Frontal cortex (tissue), 4 donors: ENCODE results near the gene CHRNA7. TPM values are rescaled to one million over a fixed set of nuclear protein-coding genes. Genes with fewer than 3 reads are reported as not detected.

Source experiments
- DNase-seq, 2 donors: peaks; one replicate each; pipeline ENCODE4 v3.0.0; 2012; ENCODE audit warnings: low spot score in 2 of 2
- FAIRE-seq: peaks from 2 replicates; lab custom pipeline; 2012; peaks lifted over from hg19 to GRCh38; lab: Jason Lieb, UNC
- total RNA-seq: library from RNA; depleted of rRNA; stranded (reverse); fragments of >200 nt; gene quantifications from one replicate; pipeline ENCODE4 v1.2.3, GENCODE V29; 2014
- donor health status: control.
- donor health status: control.
- donor health status: control.

CHRNA7 gene
- total RNA-seq, 1 donor from 2014 or later = 4.5 TPM

DNA sequence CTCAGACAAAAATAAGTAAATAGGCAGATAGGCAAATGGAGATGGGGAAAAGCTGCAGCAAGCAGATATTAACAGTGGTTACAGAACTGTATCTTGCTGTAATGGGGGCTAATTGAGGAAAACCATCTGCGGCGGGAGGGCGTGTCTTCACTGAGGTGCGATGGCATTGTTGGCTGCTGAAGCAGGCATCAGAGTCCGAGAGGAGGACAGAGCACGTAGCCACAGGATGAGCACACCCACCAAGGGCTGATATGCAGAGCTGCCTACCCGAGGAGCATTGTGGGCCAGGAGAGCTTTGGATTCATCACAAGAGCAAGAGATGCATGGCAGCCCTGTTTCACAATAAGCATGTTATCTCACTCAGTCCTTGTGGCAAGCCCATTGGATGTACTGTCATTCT lies 30.4 kb downstream of the CHRNA7 start:
- FAIRE-seq (no peak), DNase-seq (no peak)

DNA sequence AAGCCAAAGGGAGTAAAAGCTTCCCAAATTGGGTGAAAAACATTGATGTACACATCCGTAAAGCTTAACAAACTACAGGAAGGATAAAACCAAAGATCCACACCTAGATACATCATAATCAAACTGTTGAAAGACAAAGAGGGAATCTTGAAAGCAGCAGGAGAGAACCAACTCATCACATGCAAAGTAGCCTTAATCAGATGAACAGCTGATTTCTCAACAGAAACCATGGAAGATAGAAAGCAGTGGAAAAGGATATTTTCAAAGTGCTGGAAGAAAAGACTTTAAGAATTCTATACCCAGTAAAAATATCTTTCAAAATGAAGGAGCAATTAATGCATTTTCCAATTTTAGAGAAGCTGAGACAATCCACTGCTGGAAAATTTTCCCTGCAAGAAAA lies 36.8 kb downstream of the CHRNA7 start:
- FAIRE-seq (no peak), DNase-seq (no peak)

DNA sequence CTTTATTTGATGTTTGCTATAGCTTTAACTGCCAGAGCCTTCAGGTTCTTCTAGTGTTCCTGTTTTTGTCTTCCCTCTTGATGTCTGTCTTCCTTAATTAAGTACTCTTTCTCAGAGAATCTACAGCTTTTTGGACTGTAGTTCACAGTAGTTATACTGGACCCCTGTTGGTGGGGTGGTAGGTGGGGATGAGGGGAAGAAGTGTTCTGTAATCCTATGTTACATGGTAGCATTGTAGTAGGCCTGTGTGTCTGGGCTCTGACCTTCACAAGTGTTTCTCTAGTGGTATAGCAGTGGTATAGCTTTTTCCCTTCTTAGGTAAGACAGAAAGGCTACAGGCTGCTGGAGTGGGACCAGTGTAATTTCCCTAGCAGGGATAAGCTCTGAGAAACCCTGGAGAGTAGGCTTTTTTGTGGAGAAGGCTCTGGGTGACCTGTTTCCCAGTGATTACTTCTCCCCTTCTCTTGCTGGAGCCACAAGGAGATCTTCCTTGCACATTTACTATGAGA lies 59.6 kb downstream of the CHRNA7 start:
- DNase-seq (no peak), FAIRE-seq (no peak)

DNA sequence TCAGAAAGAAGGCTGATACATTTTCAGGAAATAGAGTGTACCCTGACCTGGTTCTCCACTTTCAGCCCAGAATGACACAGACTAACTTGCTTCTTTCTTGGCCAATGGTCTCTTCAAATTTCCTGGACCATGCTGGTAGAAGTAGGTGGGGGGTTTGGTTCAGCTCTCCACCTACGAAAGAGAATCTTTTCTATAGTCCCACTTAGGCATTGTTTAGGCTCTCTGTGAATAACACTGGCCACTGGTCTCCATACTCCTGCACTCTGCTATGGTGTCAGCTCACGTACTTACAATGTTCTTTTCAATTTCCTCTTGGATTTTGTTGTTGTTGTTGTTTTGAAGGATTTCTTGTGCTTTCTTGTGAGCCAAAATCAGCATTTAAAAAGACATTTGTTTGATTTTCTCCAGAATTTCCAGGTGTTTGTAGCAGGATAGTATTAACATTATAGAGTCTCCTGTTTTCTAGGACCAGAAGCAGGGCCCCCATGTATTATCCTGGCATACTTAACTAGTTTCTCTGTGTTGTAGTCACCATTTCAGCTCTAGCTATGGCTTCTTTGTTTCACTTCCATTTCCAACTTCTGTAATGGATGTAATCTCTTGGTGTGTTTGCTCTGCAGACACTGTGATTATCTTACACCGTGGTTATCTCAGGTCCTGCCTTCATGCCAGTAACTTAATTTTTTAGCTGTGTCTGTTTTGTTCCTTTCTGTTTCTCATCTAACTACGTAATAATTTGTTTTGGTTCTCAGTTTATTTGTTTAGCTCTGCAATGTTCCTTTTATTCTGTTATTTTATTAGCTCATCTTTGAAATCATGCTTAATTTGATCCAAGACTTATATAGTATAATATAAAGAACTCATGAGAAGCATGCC lies 61.4 kb downstream of the CHRNA7 start:
- FAIRE-seq (no peak), DNase-seq (no peak)

DNA sequence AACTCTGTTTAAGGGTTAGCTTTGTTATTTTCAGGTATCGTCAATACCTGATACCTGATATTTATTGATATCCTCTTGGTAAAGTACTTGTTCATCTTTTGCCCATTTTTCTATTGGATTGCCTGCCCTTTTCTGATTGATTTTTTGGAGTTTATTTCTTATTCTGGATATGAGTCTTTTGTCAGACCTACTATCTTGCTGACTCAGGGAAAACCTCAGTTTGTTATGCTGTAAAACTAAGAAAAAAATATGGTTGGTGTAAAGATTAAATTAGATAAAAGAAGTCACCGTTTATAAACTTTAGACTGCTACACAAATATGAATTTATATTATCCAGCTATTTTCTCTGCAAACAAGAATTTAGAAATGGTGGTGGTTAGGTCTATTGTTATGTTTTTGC lies 65.9 kb downstream of the CHRNA7 start:
- no peak for FAIRE-seq
- DNase-seq = no peak

- no peak for DNase-seq
Measured at GRCh38 chr15:32096916-32097617, 66.8 kb downstream of the CHRNA7 start.

GRCh38 chr15:32098033-32098432 lies 67.7 kb downstream of the CHRNA7 start:
- no peak for DNase-seq
- FAIRE-seq = no peak

More at GRCh38 chr15:32096916-32097617, 66.8 kb downstream of the CHRNA7 start:
- FAIRE-seq = no peak

GRCh38 chr15:32099097-32099785 lies 68.9 kb downstream of the CHRNA7 start:
- no peak for FAIRE-seq
- no peak for DNase-seq

- DNase-seq (no peak), FAIRE-seq (no peak)
Measured at GRCh38 chr15:32099956-32100684, 69.8 kb downstream of the CHRNA7 start.

- no peak for FAIRE-seq
- DNase-seq = no peak
Measured at GRCh38 chr15:32104061-32104995, 74.0 kb downstream of the CHRNA7 start.

GRCh38 chr15:32105258-32106241 lies 75.2 kb downstream of the CHRNA7 start:
- DNase-seq = no peak
- no peak for FAIRE-seq

DNA sequence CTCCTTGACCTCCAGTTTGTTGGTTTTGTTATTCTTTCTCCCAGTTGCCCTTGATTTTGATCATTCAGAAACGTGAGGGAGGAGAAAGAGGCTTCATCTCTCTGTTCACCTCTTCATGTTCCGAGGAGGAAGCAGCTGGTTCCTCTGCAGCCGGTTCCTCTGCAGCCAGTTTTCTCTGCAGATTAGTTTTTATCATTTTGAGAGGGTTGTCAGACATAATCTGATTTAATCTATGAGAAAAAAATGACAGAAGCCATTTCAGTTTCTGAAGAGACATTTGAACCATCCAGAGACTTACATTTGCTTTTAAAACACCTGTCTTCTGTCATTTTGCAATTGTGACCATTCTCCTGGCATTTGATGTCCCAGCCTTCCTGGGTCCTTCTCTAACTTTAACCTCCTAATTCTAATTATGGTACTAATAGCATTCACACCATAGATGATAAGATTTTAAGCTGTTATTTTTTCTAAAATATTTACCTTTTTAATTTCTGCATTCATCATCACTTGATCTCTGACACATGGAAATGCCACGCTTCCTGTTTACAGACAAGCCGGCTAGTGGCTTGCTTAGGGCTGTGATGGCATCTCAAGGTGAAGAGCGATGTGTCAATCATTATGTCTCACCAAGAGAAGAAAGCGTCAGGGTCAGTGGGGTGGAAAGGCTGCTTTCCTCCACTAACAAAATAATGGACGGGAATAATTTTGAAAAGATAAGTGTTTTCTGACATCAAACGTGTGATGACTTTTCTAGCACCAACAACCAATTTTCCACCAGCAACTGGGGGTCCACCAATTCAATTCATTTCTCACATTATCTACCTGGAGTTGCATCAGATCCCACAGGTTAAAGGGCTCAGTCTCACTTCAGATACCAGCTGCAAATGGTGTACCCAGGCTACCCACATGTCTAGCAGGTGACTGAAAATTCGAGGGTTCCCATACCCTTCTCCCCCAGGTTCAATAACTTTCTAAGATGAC lies 76.4 kb downstream of the CHRNA7 start:
- FAIRE-seq (no peak), DNase-seq (no peak)

GRCh38 chr15:32107477-32108080 lies 77.3 kb downstream of the CHRNA7 start:
- DNase-seq (no peak), FAIRE-seq (no peak)

GRCh38 chr15:32108661-32109060 lies 78.3 kb downstream of the CHRNA7 start:
- DNase-seq = no peak
- no peak for FAIRE-seq

DNA sequence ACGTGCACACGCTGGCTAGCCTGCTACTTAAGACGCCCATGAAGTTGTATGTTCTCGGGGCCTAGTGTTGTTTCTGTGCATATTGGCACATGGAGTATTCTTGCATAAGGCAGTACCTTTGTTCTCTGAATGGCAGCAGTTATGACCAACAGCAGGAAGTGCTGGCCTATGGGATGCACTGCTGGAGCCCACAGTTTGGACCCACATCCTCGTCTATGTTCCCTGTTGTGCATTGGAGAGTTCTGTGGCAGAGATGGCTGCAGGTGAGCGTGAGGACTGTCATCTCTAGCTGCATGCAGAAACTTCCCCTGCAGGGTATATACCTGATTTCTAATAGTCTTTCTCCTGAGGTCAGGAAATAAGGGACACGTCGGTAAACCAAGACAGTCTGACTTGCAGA lies 81.8 kb downstream of the CHRNA7 start:
- no peak for DNase-seq
- FAIRE-seq = no peak

DNA sequence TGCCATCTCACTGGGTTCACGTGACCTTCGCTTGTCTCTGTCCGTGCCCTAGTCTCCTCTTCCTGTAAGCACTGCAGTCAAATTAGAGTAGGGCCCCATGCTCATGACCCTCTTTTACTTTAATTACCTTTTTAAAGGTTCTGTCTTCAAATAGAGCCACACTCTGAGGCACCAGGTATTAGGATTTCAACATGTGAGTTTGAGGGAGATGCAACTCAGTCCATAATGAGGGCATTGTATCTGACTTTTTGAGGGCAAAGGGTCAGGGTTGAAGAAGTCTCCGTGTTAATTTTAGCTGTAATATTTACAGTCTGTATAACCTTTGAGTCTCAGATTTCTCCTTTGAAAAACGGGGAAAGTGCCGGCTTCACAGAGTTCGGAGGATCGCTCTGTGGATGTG lies 82.9 kb downstream of the CHRNA7 start:
- no peak for FAIRE-seq
- DNase-seq = no peak
